ENCODE results near the gene NPNT.

NPNT gene

DNA sequence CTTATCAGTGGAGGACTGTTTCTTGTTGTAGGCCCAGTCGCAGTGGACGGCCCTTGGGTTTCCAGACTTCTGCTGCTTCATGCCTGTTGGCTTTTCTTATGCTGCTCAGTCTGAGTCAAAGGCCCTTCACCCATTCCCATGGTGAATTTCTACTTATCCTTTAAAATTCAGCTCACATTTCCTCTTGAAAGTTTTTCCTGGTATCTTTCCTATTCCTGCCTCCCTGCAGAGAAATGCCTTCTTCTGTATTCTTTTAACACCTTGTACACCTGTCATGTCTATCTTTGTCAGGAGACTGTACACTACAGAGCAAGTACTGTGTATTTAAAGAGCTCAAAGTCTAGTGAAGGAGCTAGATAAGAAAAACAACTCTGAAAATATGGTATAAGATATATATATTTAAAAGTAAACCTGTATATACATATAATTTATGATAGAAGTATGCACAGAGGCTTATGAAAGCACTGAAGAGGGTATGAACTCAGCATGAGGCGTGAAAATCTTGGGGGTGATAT lies 22.0 kb downstream of the NPNT start:
- DNase-seq (ENCODE audit: low read depth), result no peak

- no peak for DNase-seq (ENCODE audit: low read depth)
Observed at GRCh38 chr4:105921301-105921700, 26.0 kb downstream of the NPNT start.

- DNase-seq (ENCODE audit: low read depth), result peak; percentile 45
Observed at GRCh38 chr4:105923497-105924238, 28.4 kb downstream of the NPNT start.

DNA sequence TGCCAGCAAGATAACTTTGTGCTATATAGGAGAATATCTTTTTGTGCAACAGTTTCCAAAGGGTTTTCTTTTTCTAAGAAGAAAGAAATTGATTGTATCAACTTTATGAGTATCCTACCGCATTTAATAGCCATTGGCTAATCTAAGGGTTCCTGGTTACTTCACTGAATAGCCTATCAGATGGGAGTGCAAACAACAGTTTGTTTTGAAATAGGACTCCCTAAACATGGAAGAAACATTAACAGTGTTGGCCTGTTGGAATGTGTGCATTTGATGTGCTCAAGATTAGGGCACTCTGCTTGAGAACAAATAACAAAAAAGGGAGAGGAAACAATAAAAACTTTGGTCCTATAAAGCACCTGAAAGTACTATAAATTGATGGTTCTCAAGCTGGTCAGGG lies 29.1 kb downstream of the NPNT start:
- DNase-seq (ENCODE audit: low read depth), result no peak

DNA sequence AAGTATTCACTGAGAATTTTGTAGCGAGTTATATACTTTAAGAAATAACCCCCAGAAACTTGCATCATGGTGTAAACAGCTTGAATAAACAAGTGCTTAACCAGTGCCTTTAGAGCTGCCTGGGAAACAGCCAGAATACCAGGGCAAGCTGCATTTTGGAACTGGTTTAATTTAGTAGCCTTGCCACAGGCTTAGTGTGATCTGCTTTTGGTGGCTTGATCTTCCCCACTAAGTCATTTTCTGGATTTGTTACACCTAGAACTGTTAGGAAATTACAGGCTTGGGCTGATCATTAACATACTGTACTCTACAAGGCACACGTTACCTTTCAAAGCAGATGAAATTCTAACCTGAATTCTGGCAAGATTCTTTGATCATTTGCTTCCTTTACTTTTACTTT lies 35.4 kb downstream of the NPNT start:
- DNase-seq (ENCODE audit: low read depth), result no peak

GRCh38 chr4:105933083-105933482 lies 37.8 kb downstream of the NPNT start:
- DNase-seq (ENCODE audit: low read depth), result no peak

DNA sequence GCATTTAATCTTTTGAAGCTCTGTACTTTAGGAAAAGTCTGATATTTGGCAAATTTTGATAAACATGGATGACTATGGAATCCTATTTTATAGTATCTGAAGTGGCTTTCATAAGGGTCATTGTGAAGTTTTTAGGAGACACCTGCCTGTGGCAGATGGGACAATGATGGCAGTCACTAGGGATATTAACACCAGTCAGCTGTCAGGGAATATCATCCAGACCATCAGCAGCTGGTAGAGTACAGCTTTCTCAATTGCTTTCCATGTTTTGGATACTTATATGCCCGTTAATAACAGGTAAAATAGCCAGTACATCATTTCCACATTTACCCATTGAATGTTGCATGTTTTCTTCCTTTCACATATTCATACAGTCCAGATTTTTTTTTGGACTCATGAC lies 39.1 kb downstream of the NPNT start:
- DNase-seq (ENCODE audit: low read depth), result no peak

GRCh38 chr4:105936901-105937300 lies 41.6 kb downstream of the NPNT start:
- DNase-seq (ENCODE audit: low read depth), result no peak

- DNase-seq (ENCODE audit: low read depth), result no peak
Observed at GRCh38 chr4:105937759-105938158, 42.5 kb downstream of the NPNT start.

DNA sequence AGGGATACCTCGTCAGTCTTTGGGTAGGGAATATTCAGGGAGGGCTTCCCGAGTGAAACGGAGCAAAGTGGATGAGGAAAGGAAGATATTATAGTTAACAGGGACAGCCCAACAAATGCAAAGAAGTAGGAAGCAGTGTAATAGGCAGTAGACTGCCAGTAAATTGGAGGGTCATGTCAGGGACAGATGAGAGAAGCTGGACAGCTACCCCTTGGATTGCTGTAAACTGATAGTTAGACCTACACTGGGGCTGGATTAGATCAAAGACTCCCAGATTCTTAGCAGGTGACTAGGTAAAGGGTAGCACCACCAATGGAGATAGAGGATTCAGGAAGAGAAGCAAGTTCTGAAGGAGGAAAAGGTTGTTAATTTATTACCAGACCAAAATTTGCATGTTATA lies 48.0 kb downstream of the NPNT start:
- no peak for DNase-seq (ENCODE audit: low read depth)

- DNase-seq (ENCODE audit: low read depth), result peak; percentile 71
Observed at GRCh38 chr4:105944540-105944939, 49.3 kb downstream of the NPNT start.

- DNase-seq (ENCODE audit: low read depth), result peak; percentile 56
Observed at GRCh38 chr4:105946771-105947170, 51.5 kb downstream of the NPNT start.

- no peak for DNase-seq (ENCODE audit: low read depth)
Observed at GRCh38 chr4:105950701-105951100, 55.4 kb downstream of the NPNT start.

GRCh38 chr4:105951198-105951597 lies 55.9 kb downstream of the NPNT start:
- DNase-seq (ENCODE audit: low read depth), result peak; percentile 90

DNA sequence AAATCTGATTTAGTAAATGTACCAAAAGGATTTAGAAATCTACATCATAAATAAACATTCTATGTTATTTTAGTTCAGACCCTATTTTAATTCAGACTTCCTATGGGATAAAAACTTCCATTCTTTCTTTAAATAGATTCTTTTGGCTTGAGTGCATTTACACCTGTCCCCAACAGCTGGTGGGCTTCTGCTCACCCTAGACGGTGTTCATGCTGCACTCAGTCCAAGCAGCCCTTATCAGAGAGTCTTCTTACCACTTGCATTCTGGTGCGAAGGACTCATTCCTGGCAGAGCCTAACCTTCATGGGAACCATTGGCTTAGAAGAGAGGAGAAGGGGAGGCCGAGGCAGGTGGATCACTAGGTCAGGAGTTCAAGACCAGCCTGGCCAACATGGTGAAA lies 57.3 kb downstream of the NPNT start:
- no peak for DNase-seq (ENCODE audit: low read depth)

DNA sequence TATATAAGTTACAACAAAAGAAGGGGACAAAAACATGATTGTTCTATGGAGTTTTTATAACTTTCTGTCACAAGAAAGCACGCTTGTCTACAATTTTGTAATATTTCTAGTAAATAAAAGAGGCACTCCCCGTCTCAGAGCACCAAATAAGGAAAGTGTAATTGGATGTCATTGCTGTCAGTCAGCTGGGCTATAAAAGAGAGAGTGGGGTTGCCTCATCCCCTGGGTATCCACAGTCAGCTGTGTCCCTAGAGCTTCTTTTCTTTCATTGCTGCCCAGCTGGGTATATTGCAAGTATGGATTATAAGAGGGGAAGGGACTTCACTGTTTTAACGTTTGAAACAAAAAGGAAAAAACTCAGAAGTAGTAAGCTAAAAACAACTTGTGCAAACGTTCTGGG lies 61.3 kb downstream of the NPNT start:
- DNase-seq (ENCODE audit: low read depth), result no peak

DNA sequence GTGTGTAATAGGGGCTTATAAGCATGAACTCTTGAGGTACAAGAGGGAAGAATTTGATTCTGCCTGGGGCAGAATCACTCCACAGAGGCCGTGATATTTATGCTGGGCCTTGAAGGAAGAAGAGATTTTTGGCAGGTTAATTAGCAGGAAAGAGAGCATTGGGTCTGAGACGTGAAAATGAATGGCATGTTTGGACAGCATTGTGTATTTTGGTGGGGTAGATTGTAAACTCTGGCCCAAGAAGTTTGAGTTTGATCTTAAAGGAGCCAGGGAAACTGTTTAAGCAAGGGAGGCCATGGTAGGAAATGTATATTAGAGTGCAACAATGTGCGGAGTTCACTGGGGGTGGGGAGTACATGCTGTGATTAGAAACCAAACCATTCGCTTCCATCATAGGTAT lies 62.4 kb downstream of the NPNT start:
- DNase-seq (ENCODE audit: low read depth), result no peak

- DNase-seq (ENCODE audit: low read depth), result peak; percentile 55
Observed at GRCh38 chr4:105963461-105964400, 68.5 kb downstream of the NPNT start.

- DNase-seq (ENCODE audit: low read depth), result no peak
Observed at GRCh38 chr4:105965183-105965800, 70.0 kb downstream of the NPNT start.

DNA sequence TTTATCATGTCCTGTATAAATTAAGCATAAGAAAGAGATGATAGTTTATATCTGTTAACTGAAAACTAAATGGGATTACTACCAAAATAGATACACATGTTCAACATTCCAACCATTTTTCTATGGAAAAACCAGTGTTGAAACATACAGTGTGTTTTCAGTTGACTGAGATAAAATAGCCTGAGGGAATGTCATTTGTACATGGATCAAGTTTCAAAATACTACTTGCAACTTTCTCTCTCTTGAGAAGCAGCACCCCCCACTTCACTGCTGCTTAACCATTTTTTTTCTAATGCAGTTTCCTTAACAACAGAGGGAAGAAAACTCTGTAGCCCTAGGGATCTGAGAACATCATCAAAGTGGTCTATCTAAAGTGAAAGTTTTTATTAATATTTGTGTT lies 70.8 kb downstream of the NPNT start:
- peak; percentile 68 for DNase-seq (ENCODE audit: low read depth)

DNA sequence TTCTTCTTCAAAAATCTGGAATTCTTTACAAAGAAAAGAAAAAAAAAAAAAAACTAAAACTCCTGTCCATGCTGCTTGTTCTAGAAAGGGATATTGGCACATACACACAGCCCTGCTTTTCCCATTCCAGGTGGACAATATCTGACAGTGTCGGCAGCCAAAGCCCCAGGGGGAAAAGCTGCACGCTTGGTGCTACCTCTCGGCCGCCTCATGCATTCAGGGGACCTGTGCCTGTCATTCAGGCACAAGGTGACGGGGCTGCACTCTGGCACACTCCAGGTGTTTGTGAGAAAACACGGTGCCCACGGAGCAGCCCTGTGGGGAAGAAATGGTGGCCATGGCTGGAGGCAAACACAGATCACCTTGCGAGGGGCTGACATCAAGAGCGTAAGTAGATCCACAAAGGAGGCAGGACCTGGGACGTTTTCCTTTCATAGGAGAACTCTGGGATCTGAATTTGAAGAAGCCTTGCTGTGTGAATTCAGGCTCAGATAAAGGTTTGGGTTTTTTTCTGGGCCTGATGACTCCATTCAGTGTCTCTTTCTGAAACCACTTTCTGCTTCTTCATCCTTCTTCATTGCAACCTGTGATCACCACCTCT lies 71.9 kb downstream of the NPNT start:
- DNase-seq (ENCODE audit: low read depth), result no peak

GRCh38 chr4:105969575-105969974 lies 74.3 kb downstream of the NPNT start:
- no peak for DNase-seq (ENCODE audit: low read depth)

All from amniotic epithelial cell (primary cell).